Breast epithelium (tissue), 4 donors: ENCODE results near the gene ARPC4. TPM values are rescaled to one million over a fixed set of nuclear protein-coding genes. Genes with fewer than 3 reads are reported as not detected.

Experiments used
- DNase-seq, 2 donors: peaks; one replicate each; pipeline ENCODE4 v3.0.0-alpha.2; 2019; ENCODE audit warnings: low spot score in 2 of 2
- H3K27ac ChIP-seq, 2 donors: fragments of 200-600 bp; sonication (generic) in 1 of 2; one replicate each; pipeline ENCODE4 v1.5.1; 2016 to 2019; ENCODE audit warnings: mild to moderate bottlenecking in 1 of 2
- H3K27me3 ChIP-seq, 2 donors: fragments of 200-600 bp; sonication (generic) in 1 of 2; one replicate each; pipeline versions ENCODE4 v1.5.1 to v1.6.0; 2017 to 2019; ENCODE audit warnings: control low read depth in 1 of 2, mild to moderate bottlenecking in 1 of 2
- H3K36me3 ChIP-seq: fragments of 200-600 bp; one replicate; pipeline ENCODE4 v1.5.1; 2019
- H3K4me1 ChIP-seq, 2 donors: fragments of 200-600 bp; sonication (generic); one replicate each; pipeline ENCODE4 v1.5.1; 2016 to 2019; ENCODE audit warnings: control low read depth in 1 of 2
- H3K4me3 ChIP-seq, 3 donors: fragments of 200-600 bp; sonication (generic); 1 replicate in 2 of 3; 2 replicates in 1 of 3; pipeline ENCODE4 v1.5.1; 2016 to 2019; ENCODE audit warnings: mild to moderate bottlenecking in 3 of 3, moderate library complexity in 2 of 3
- H3K9me3 ChIP-seq, 2 donors: fragments of 200-600 bp; sonication (generic) in 1 of 2; one replicate each; pipeline ENCODE4 v1.5.1; 2016 to 2019; ENCODE audit warnings: control low read depth in 1 of 2
- POLR2A ChIP-seq: fragments of 450-650 bp; IDR thresholded peaks from one replicate; pipeline ENCODE4 v1.6.1; 2016; ENCODE audit warnings: antibody characterized with exemption, mild to moderate bottlenecking, moderate library complexity
- POLR2AphosphoS5 ChIP-seq, 3 donors: sonication (generic); formaldehyde crosslinking; IDR thresholded peaks; one replicate each; pipeline ENCODE4 v1.6.1; 2017; ENCODE audit warnings: antibody characterized with exemption in 3 of 3
- intact Hi-C: fragments of 100-400 bp; cut with DNase I; formaldehyde crosslinking; loops from one replicate; pipeline ENCODE4 v1.15.1; 2023; ENCODE audit warnings: low total_unique reads
- total RNA-seq, 3 donors: library from RNA; depleted of rRNA; stranded (reverse); fragments of >200 nt; gene quantifications; one replicate each; pipeline ENCODE4 v1.1.0, GENCODE V29; 2016
- TF ChIP-seq, protein P1 (sequence below), 3 donors: fragments of 450-650 bp; IDR thresholded peaks; one replicate each; pipeline ENCODE4 v1.5.1; 2016 to 2017; ENCODE audit warnings: antibody characterized with exemption in 3 of 3, mild to moderate bottlenecking in 3 of 3, moderate library complexity in 3 of 3

Gene ARPC4
- total RNA-seq, 3 donors from 2014 or later = 116 to 163 (median 117) TPM

DNA sequence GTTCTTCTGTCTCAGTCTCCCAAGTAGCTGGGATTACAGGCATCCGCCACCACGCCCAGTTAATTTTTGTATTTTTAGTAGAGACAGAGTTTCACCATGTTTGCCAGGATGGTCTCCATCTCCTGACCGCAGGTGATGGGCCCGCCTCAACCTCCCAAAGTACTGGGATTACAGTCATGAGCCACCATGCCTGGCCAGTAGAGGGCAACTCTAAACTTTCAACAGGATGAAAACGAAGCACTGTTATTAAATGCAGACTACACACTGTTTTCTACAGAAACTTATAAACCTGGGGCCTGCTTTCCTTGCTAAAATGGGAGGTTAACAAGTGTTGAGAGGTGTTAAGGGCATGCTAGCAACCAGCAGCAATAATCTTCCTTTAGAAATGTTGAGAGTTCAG lies 7.6 kb downstream of the ARPC4 start:
- Histone ChIP-seq H3K36me3 (peaks cover 18% of the 10 kb centered on the region), H3K4me3 (no peak overlapping the region), H3K4me1 (no peaks in the 10 kb centered on the region), H3K27ac (no peak overlapping the region), H3K9me3 (no peaks in the 10 kb centered on the region), H3K27me3 (no peaks in the 10 kb centered on the region)
- DNase-seq = no peak
- intact Hi-C loops = no loop called here
- TF ChIP-seq POLR2AphosphoS5 (IDR thresholded peaks at IDR 0.05) = no peak
- TF ChIP-seq POLR2A = no peak
- TF ChIP-seq, protein P1, sequence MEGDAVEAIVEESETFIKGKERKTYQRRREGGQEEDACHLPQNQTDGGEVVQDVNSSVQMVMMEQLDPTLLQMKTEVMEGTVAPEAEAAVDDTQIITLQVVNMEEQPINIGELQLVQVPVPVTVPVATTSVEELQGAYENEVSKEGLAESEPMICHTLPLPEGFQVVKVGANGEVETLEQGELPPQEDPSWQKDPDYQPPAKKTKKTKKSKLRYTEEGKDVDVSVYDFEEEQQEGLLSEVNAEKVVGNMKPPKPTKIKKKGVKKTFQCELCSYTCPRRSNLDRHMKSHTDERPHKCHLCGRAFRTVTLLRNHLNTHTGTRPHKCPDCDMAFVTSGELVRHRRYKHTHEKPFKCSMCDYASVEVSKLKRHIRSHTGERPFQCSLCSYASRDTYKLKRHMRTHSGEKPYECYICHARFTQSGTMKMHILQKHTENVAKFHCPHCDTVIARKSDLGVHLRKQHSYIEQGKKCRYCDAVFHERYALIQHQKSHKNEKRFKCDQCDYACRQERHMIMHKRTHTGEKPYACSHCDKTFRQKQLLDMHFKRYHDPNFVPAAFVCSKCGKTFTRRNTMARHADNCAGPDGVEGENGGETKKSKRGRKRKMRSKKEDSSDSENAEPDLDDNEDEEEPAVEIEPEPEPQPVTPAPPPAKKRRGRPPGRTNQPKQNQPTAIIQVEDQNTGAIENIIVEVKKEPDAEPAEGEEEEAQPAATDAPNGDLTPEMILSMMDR (IDR thresholded peaks at IDR 0.05) = no peak

DNA sequence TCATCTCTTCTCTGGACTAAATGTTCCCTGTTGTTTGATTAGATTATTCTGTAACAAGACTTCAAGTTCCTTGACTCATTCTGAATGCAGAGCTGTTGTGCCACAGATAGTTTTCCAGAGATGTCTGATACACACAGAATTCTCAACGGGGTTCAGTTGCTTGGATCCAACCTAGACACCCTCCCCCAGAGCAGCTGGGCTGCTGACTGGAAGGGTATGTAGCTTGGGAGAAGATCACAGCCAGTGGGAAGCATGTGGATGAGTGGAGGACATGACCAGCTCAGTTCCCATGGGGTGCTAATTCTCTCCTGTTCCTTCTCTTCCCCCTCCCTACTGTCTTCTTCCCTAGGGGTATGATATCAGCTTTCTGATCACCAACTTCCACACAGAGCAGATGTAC lies 10.6 kb downstream of the ARPC4 start:
- no peak for DNase-seq
- no peak overlapping the region for H3K27ac ChIP-seq
- H3K4me1 ChIP-seq = no peaks in the 10 kb centered on the region
- no peak overlapping the region for H3K4me3 ChIP-seq
- intact Hi-C loops = no loop called here
- H3K9me3 ChIP-seq = no peaks in the 10 kb centered on the region
- H3K36me3 ChIP-seq = peaks cover 14% of the 10 kb centered on the region
- no peaks in the 10 kb centered on the region for H3K27me3 ChIP-seq
- no peak for TF ChIP-seq POLR2A
- no peak for TF ChIP-seq POLR2AphosphoS5 (IDR thresholded peaks at IDR 0.05)

DNA sequence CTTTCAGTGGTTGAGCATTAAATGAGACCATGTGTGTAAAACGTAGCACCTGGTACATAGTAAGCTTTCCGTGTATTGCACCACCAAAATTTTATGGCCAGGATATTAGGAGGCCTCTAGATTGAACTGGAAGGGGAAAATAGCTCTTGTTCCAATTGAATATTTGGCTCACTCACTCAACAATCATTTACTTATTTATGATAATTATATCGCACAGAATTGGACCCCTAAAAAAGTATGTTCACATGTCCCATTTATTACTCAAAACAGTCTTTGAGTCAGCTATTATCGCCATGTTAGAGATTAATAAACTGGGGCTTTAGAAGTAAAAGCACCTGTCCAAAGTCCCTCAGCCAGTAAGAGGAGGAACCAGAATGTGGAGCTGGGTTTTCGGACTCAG lies 12.1 kb downstream of the ARPC4 start:
- Histone ChIP-seq H3K4me1 (no peaks in the 10 kb centered on the region), H3K27ac (no peak overlapping the region), H3K36me3 (peaks cover 13% of the 10 kb centered on the region), H3K27me3 (no peaks in the 10 kb centered on the region), H3K9me3 (no peaks in the 10 kb centered on the region), H3K4me3 (no peak overlapping the region)
- no peak for TF ChIP-seq POLR2A
- TF ChIP-seq POLR2AphosphoS5 (IDR thresholded peaks at IDR 0.05) = no peak
- TF ChIP-seq, protein P1 (IDR thresholded peaks at IDR 0.05) = no peak
- DNase-seq = no peak
- intact Hi-C loops = no loop called here

DNA sequence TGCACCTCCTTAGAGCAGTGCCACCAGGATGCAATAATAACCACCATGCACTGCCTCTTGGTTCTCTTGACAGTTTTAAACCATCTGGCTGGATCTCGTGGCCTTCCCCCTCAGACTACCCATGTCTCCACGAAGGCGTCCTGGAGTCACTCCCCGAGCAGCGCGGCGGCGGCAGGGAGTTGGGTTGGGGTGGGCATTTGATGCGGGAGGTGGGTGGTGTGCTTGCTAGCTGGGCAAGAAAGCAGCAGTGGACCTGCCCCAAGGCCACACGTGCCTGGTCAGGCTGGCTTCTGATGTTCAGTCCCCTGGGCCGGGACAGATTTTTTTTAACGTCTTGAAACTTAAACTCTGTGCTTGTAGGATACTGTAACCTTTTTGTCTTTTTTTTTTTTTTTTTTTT lies 13.3 kb downstream of the ARPC4 start:
- no peak for DNase-seq
- H3K9me3 ChIP-seq = no peaks in the 10 kb centered on the region

DNA sequence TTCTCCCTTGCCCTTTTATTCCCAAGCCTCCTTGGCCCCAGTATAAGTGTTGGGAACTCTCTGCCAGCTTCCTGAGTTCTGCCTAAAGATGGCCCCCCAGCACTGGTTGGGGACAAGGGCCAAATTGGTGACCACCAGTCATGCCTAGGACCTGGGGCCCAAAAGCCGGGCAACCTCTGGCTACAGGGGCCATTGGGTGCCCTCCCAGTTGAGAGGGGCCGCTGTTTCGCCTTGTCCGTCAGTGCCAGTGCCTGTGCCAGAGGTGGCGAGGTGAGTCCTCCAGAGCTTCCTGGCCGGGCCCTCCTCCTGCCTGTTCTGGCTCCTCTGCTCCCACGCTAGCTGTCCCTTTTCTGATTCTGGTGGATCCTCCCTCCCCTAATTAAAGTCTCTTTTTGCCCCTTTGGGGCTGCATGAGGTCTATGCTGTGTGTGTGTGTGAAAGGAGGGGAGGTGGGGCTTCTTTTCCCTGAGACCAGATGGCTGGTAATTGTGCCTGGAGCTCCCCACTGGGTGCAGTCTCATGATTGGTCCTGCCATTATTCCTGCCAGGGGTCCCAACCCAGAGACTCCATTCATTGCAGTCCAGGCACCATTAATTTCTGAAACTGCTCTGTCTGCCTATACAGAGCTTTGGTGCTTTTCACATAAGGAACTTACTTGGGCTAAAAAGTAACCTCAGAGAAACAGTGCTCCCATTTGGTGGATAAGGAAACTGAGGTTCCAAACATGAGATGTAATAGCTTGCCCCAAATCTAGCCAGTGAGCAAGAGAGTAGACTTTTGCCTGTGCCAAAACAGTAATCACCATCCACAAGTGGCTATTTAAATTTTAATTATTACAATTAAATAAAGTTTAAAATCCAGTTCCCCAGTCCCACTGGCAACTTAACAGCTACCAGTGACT lies 14.1 kb downstream of the ARPC4 start:
- Histone ChIP-seq H3K27ac (no peak overlapping the region), H3K27me3 (no peaks in the 10 kb centered on the region), H3K9me3 (no peaks in the 10 kb centered on the region), H3K36me3 (peaks cover 7% of the 10 kb centered on the region), H3K4me3 (no peak overlapping the region), H3K4me1 (no peaks in the 10 kb centered on the region)
- DNase-seq = no peak
- intact Hi-C loops = no loop called here
- TF ChIP-seq, protein P1 (IDR thresholded peaks at IDR 0.05) = no peak
- no peak for TF ChIP-seq POLR2A
- TF ChIP-seq POLR2AphosphoS5 (IDR thresholded peaks at IDR 0.05) = no peak

More for the DNA sequence above, 13.3 kb downstream of the ARPC4 start:
- Histone ChIP-seq H3K4me3 (no peak overlapping the region), H3K36me3 (peaks cover 12% of the 10 kb centered on the region), H3K27me3 (no peaks in the 10 kb centered on the region), H3K27ac (no peak overlapping the region), H3K4me1 (no peaks in the 10 kb centered on the region)
- TF ChIP-seq POLR2A (no peak), POLR2AphosphoS5 (IDR thresholded peaks at IDR 0.05) (no peak)
- TF ChIP-seq, protein P1 (IDR thresholded peaks at IDR 0.05) = no peak
- intact Hi-C loops = no loop called here
